Pons (tissue), 1 donor: ENCODE results near the gene KRTAP12-1.
"Not testable (repeated sequence)": the region's sequence is repeated elsewhere in the genome, so short reads cannot be mapped to it uniquely, and the experiment has no call there.

Source experiments
- DNase-seq: peaks from one replicate; pipeline ENCODE4 v3.0.0-alpha.2; 2016; ENCODE audit warnings: low spot score

The KRTAP12-1 gene

GRCh38 chr21:44697811-44698734, 16.1 kb upstream of the KRTAP12-1 start:
- DNase-seq = no peak

- DNase-seq = not testable (repeated sequence)
These were observed 15.3 kb upstream of the KRTAP12-1 start, which contains the start of gene KRTAP10-12 for GRCh38 chr21:44697172-44697810. Gene KRTAP10-12, plus strand, starts transcription at chr21:44697172. Its CDS starts 30 bp downstream, at chr21:44697202.

GRCh38 chr21:44696572-44696971, 14.6 kb upstream of the KRTAP12-1 start:
- DNase-seq = no peak

GRCh38 chr21:44695641-44696040, 13.7 kb upstream of the KRTAP12-1 start:
- DNase-seq = no peak

- no peak for DNase-seq
These were observed 13.2 kb upstream of the KRTAP12-1 start for GRCh38 chr21:44695184-44695583.

GRCh38 chr21:44694776-44695175, 12.8 kb upstream of the KRTAP12-1 start:
- no peak for DNase-seq

GRCh38 chr21:44692798-44693512, 11.0 kb upstream of the KRTAP12-1 start:
- DNase-seq = no peak

GRCh38 chr21:44691686-44692085, 9.7 kb upstream of the KRTAP12-1 start:
- no peak for DNase-seq

GRCh38 chr21:44689740-44690139, 7.8 kb upstream of the KRTAP12-1 start:
- not testable (repeated sequence) for DNase-seq

- no peak for DNase-seq
These were observed 5.7 kb upstream of the KRTAP12-1 start for GRCh38 chr21:44687671-44688070.

- DNase-seq = no peak
These were observed 5.0 kb upstream of the KRTAP12-1 start for GRCh38 chr21:44686843-44687561.

- no peak for DNase-seq
These were observed 4.2 kb upstream of the KRTAP12-1 start for GRCh38 chr21:44686000-44686781.

- DNase-seq = not testable (repeated sequence)
These were observed 3.1 kb upstream of the KRTAP12-1 start for GRCh38 chr21:44685050-44685449.

GRCh38 chr21:44684483-44684882, 2.5 kb upstream of the KRTAP12-1 start:
- DNase-seq = no peak

- DNase-seq = no peak
These were observed 2.1 kb upstream of the KRTAP12-1 start for GRCh38 chr21:44684077-44684476.

- no peak for DNase-seq
These were observed 703 bp upstream of the KRTAP12-1 start for GRCh38 chr21:44682580-44683151.

- DNase-seq = no peak
These were observed 811 bp downstream of the KRTAP12-1 start for GRCh38 chr21:44681152-44681551.

- DNase-seq = no peak
These were observed 4.1 kb downstream of the KRTAP12-1 start for GRCh38 chr21:44677881-44678280.

GRCh38 chr21:44671911-44672310, 10.1 kb downstream of the KRTAP12-1 start:
- no peak for DNase-seq

GRCh38 chr21:44670642-44671432, 11.1 kb downstream of the KRTAP12-1 start:
- DNase-seq = no peak
